ENCODE results near the gene MPIG6B. TPM values are rescaled to one million over a fixed set of nuclear protein-coding genes. Genes with fewer than 3 reads are reported as not detected.

Gene MPIG6B
- polyA plus RNA-seq, 2 of the 4 experiments (the other 2 are of a cell fraction): not detected

DNA sequence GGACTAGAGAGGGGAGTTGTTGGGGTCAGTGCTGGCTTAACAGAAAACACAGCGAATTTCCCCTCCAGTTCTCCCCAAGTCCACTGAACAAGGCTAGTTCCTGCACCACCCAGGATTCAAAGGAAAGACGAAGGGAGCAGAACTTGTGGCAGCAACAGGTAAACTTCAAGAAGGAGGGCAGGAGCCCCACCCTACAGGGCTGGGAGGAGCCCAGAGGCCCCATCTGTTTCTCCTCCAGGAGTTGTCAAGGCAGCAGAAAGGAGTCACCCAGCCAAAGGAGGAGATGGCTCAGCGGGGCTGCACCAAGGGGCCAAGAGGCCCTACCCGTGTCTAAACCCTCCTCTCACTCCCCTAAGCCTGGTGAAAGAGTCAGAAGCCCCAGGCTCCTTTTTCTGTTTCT, 41.0 kb downstream of the MPIG6B start:
- TF ChIP-seq RFX5 (IDR thresholded peaks at IDR 0.05) (no peak), SMC3 (IDR thresholded peaks at IDR 0.05) (no peak), BHLHE40 (IDR thresholded peaks at IDR 0.05; ENCODE audit: low read depth, low read length) (no peak), CHD4 (IDR thresholded peaks at IDR 0.05; ENCODE audit: borderline replicate concordance) (no peak), TP53 (CRISPR knock-in tag; IDR thresholded peaks at IDR 0.05) (no peak), KDM1A (IDR thresholded peaks at IDR 0.05; ENCODE audit: low read depth) (no peak)
- TF ChIP-seq, protein P1, sequence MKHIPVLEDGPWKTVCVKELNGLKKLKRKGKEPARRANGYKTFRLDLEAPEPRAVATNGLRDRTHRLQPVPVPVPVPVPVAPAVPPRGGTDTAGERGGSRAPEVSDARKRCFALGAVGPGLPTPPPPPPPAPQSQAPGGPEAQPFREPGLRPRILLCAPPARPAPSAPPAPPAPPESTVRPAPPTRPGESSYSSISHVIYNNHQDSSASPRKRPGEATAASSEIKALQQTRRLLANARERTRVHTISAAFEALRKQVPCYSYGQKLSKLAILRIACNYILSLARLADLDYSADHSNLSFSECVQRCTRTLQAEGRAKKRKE (CRISPR knock-in tag; IDR thresholded peaks at IDR 0.05; ENCODE audit: low read depth): no peak
- no peak for FAIRE-seq
- DNase-seq (ENCODE audit: low read depth in 1 of 2, low spot score in 1 of 2): no peak
- no peak for ATAC-seq
- Histone ChIP-seq H3K4me3 (no peak overlapping the region), H3K9me3 (no peaks in the 10 kb centered on the region), H3K4me2 (no peak overlapping the region), H3K27ac (no peak overlapping the region), H3K4me1 (no peaks in the 10 kb centered on the region)
- CTCF ChIA-PET: no interaction called here
- WGBS (ENCODE audit: missing lambda C conversion rate): 94% methylated on average over 4 of the region's 4 CpGs
- POLR2A ChIA-PET: no interaction called here

DNA sequence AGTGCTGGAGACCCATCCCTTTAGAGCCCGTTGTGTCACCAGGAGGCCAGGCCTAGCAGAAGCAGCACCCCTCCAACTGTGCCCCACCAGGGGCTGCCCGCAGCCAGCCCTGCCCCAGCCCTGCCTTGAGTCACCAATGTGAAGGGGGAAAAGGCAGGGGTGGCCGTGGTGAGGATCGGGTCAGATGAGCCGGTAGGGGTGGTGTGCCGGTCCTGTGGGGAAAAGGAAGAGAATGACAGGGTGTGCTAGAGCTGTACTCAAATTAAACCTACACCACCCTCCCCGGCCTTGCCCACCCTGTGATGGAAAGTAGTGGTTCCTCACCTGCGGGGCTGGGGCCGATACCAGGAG, 42.4 kb downstream of the MPIG6B start:
- WGBS (ENCODE audit: missing lambda C conversion rate): 90% methylated on average over 9 of the region's 9 CpGs
- POLR2A ChIA-PET: no interaction called here
- DNase-seq (ENCODE audit: low read depth in 1 of 2, low spot score in 1 of 2) (no peak), FAIRE-seq (no peak), ATAC-seq (no peak)
- CTCF ChIA-PET: interaction anchor here (1.5 to 1.6 kb wide), 2 partner anchors 9 to 36 kb away, joined by 4 to 6 read pairs; partner anchors contain the start of gene DDAH2
- Histone ChIP-seq H3K4me3 (no peak overlapping the region), H3K4me2 (no peak overlapping the region), H3K27ac (no peak overlapping the region), H3K9me3 (no peaks in the 10 kb centered on the region), H3K4me1 (no peaks in the 10 kb centered on the region)
- TF ChIP-seq ZNF302 (CRISPR knock-in tag; IDR thresholded peaks at IDR 0.05): no peak
- TF ChIP-seq, protein P2, sequence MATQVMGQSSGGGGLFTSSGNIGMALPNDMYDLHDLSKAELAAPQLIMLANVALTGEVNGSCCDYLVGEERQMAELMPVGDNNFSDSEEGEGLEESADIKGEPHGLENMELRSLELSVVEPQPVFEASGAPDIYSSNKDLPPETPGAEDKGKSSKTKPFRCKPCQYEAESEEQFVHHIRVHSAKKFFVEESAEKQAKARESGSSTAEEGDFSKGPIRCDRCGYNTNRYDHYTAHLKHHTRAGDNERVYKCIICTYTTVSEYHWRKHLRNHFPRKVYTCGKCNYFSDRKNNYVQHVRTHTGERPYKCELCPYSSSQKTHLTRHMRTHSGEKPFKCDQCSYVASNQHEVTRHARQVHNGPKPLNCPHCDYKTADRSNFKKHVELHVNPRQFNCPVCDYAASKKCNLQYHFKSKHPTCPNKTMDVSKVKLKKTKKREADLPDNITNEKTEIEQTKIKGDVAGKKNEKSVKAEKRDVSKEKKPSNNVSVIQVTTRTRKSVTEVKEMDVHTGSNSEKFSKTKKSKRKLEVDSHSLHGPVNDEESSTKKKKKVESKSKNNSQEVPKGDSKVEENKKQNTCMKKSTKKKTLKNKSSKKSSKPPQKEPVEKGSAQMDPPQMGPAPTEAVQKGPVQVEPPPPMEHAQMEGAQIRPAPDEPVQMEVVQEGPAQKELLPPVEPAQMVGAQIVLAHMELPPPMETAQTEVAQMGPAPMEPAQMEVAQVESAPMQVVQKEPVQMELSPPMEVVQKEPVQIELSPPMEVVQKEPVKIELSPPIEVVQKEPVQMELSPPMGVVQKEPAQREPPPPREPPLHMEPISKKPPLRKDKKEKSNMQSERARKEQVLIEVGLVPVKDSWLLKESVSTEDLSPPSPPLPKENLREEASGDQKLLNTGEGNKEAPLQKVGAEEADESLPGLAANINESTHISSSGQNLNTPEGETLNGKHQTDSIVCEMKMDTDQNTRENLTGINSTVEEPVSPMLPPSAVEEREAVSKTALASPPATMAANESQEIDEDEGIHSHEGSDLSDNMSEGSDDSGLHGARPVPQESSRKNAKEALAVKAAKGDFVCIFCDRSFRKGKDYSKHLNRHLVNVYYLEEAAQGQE (IDR thresholded peaks at IDR 0.05): no peak
- TF ChIP-seq RCOR1 (IDR thresholded peaks at IDR 0.05; ENCODE audit: low read depth, low read length): no peak
- TF ChIP-seq NPAS2 (CRISPR knock-in tag; IDR thresholded peaks at IDR 0.05; ENCODE audit: borderline replicate concordance): no peak
- TF ChIP-seq, protein P3, sequence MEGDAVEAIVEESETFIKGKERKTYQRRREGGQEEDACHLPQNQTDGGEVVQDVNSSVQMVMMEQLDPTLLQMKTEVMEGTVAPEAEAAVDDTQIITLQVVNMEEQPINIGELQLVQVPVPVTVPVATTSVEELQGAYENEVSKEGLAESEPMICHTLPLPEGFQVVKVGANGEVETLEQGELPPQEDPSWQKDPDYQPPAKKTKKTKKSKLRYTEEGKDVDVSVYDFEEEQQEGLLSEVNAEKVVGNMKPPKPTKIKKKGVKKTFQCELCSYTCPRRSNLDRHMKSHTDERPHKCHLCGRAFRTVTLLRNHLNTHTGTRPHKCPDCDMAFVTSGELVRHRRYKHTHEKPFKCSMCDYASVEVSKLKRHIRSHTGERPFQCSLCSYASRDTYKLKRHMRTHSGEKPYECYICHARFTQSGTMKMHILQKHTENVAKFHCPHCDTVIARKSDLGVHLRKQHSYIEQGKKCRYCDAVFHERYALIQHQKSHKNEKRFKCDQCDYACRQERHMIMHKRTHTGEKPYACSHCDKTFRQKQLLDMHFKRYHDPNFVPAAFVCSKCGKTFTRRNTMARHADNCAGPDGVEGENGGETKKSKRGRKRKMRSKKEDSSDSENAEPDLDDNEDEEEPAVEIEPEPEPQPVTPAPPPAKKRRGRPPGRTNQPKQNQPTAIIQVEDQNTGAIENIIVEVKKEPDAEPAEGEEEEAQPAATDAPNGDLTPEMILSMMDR (IDR thresholded peaks at IDR 0.05): no peak
- no peak for TF ChIP-seq CEBPB (IDR thresholded peaks at IDR 0.05)
- no peak for TF ChIP-seq SMC3 (IDR thresholded peaks at IDR 0.05)
- no peak for TF ChIP-seq MAFK (IDR thresholded peaks at IDR 0.05; ENCODE audit: partially characterized antibody)
- TF ChIP-seq, protein P4, sequence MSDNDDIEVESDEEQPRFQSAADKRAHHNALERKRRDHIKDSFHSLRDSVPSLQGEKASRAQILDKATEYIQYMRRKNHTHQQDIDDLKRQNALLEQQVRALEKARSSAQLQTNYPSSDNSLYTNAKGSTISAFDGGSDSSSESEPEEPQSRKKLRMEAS (IDR thresholded peaks at IDR 0.05): no peak
- no peak for TF ChIP-seq CBX2 (IDR thresholded peaks at IDR 0.05; ENCODE audit: borderline replicate concordance, low read depth)
- no peak for TF ChIP-seq EHMT2 (IDR thresholded peaks at IDR 0.05; ENCODE audit: low read depth)
- TF ChIP-seq FOXS1 (CRISPR knock-in tag; IDR thresholded peaks at IDR 0.05): no peak
- no peak for TF ChIP-seq JUN (IDR thresholded peaks at IDR 0.05)
- no peak for TF ChIP-seq TFCP2L1 (CRISPR knock-in tag; IDR thresholded peaks at IDR 0.05)
- no peak for TF ChIP-seq CHD4 (IDR thresholded peaks at IDR 0.05; ENCODE audit: borderline replicate concordance)
